WTC11 (cell line): ENCODE measurements around the gene ITPK1. TPM values are rescaled to one million over a fixed set of nuclear protein-coding genes. Genes with fewer than 3 reads are reported as not detected.
A peak's percentile ranks its signal among the peaks of the same experiment; 100 is the strongest.

Experiments used
- ATAC-seq: fragments of 200-7000 bp; cut with Tn5 transposase; 2 replicates; pipeline ENCODE4 v1.10.0; 2021; ENCODE audit warnings: mild to moderate bottlenecking, moderate library complexity
- CTCF ChIA-PET: fragments of 300-600 bp; sonication (Branson Sonifier 250); formaldehyde crosslinking; loops from one replicate; lab custom pipeline; 2021; ENCODE audit warnings: antibody characterized with exemption; lab: Charles Lee
- POLR2A ChIA-PET: fragments of 350-600 bp; sonication (Branson Sonifier 250); formaldehyde crosslinking; loops from one replicate; lab custom pipeline; 2021; ENCODE audit warnings: antibody characterized with exemption; lab: Charles Lee
- DNase-seq: peaks from one replicate; pipeline ENCODE4 v3.0.0; 2021; ENCODE audit warnings: low spot score
- H3K27ac Mint-ChIP-seq: 2 replicates; pipeline ENCODE4 v1.8.0; 2021; ENCODE audit warnings: mixed read lengths
- H3K27me3 Mint-ChIP-seq: 2 replicates; pipeline ENCODE4 v1.8.0; 2021; ENCODE audit warnings: low read depth, mild to moderate bottlenecking, moderate library complexity, mixed read lengths
- H3K36me3 Mint-ChIP-seq: 2 replicates; pipeline ENCODE4 v1.8.0; 2021; ENCODE audit warnings: mixed read lengths
- H3K4me1 Mint-ChIP-seq: 2 replicates; pipeline ENCODE4 v1.8.0; 2022; ENCODE audit warnings: mixed read lengths
- H3K4me3 Mint-ChIP-seq: 2 replicates; pipeline ENCODE4 v1.8.0; 2021; ENCODE audit warnings: mild to moderate bottlenecking, moderate library complexity, mixed read lengths
- H3K9me3 Mint-ChIP-seq: 2 replicates; pipeline ENCODE4 v1.8.0; 2021; ENCODE audit warnings: mixed read lengths
- AFF4 ChIP-seq: sonication (generic); formaldehyde crosslinking; IDR thresholded peaks from 2 replicates; pipeline ENCODE4 v1.8.1; 2023; ENCODE audit warnings: mild to moderate bottlenecking, missing genetic modification reagents, borderline replicate concordance
- ARID4B ChIP-seq: sonication (generic); formaldehyde crosslinking; IDR thresholded peaks from 2 replicates; pipeline ENCODE4 v1.8.0; 2023; ENCODE audit warnings: missing genetic modification reagents, mild to moderate bottlenecking, borderline replicate concordance
- ATF1 ChIP-seq: sonication (generic); formaldehyde crosslinking; IDR thresholded peaks from 2 replicates; pipeline ENCODE4 v1.8.1; 2023; ENCODE audit warnings: mild to moderate bottlenecking, moderate library complexity, missing genetic modification reagents
- CBFB ChIP-seq: sonication (generic); formaldehyde crosslinking; IDR thresholded peaks from 2 replicates; pipeline ENCODE4 v1.8.1; 2022; ENCODE audit warnings: mild to moderate bottlenecking, low read depth, missing genetic modification reagents
- CREM ChIP-seq: sonication (generic); formaldehyde crosslinking; IDR thresholded peaks from 2 replicates; pipeline ENCODE4 v1.8.1; 2022; ENCODE audit warnings: mild to moderate bottlenecking, missing genetic modification reagents, moderate library complexity
- EMX1 ChIP-seq: fragments of 250-450 bp; sonication (Bioruptor Pico); IDR thresholded peaks from 2 replicates; pipeline ENCODE4 v1.8.0; 2021; ENCODE audit warnings: mild to moderate bottlenecking
- ETV6 ChIP-seq: sonication (generic); formaldehyde crosslinking; IDR thresholded peaks from 2 replicates; pipeline ENCODE4 v1.8.1; 2022; ENCODE audit warnings: mild to moderate bottlenecking, missing genetic modification reagents
- JUN ChIP-seq: sonication (generic); formaldehyde crosslinking; IDR thresholded peaks from 2 replicates; pipeline ENCODE4 v1.8.0; 2023; ENCODE audit warnings: mild to moderate bottlenecking, missing genetic modification reagents
- KAT7 ChIP-seq: sonication (generic); formaldehyde crosslinking; IDR thresholded peaks from 2 replicates; pipeline ENCODE4 v1.8.1; 2023; ENCODE audit warnings: missing genetic modification reagents, mild to moderate bottlenecking, borderline replicate concordance
- MAX ChIP-seq: sonication (generic); formaldehyde crosslinking; IDR thresholded peaks from 2 replicates; pipeline ENCODE4 v1.8.0; 2022; ENCODE audit warnings: mild to moderate bottlenecking, missing genetic modification reagents
- NFATC4 ChIP-seq: fragments of 250-450 bp; sonication (Bioruptor Pico); IDR thresholded peaks from 2 replicates; pipeline ENCODE4 v1.9.0; 2021; ENCODE audit warnings: mild to moderate bottlenecking
- NR1H2 ChIP-seq: sonication (generic); formaldehyde crosslinking; IDR thresholded peaks from 2 replicates; pipeline ENCODE4 v1.9.0; 2021; ENCODE audit warnings: mild to moderate bottlenecking, moderate library complexity, missing genetic modification reagents
- NR2C2 ChIP-seq: sonication (generic); formaldehyde crosslinking; IDR thresholded peaks from 2 replicates; pipeline ENCODE4 v1.8.0; 2022; ENCODE audit warnings: mild to moderate bottlenecking, missing genetic modification reagents
- OVOL2 ChIP-seq: fragments of 250-450 bp; sonication (Bioruptor Pico); IDR thresholded peaks from 2 replicates; pipeline ENCODE4 v1.9.0; 2021; ENCODE audit warnings: mild to moderate bottlenecking, borderline replicate concordance
- USF1 ChIP-seq: sonication (generic); formaldehyde crosslinking; IDR thresholded peaks from 2 replicates; pipeline ENCODE4 v1.8.0; 2022; ENCODE audit warnings: mild to moderate bottlenecking, missing genetic modification reagents
- ZBTB21 ChIP-seq: sonication (generic); formaldehyde crosslinking; IDR thresholded peaks from 2 replicates; pipeline ENCODE4 v1.8.1; 2023; ENCODE audit warnings: mild to moderate bottlenecking, missing genetic modification reagents, borderline replicate concordance
- ZNF138 ChIP-seq: sonication (generic); formaldehyde crosslinking; conservative IDR thresholded peaks from 2 replicates; pipeline ENCODE4 v1.8.1; 2022; ENCODE audit warnings: mild to moderate bottlenecking, moderate library complexity, missing genetic modification reagents
- ZNF232 ChIP-seq: sonication (generic); formaldehyde crosslinking; IDR thresholded peaks from 2 replicates; pipeline ENCODE4 v1.8.0; 2022; ENCODE audit warnings: mild to moderate bottlenecking, missing genetic modification reagents
- ZNF263 ChIP-seq: sonication (generic); formaldehyde crosslinking; IDR thresholded peaks from 2 replicates; pipeline ENCODE4 v1.8.1; 2022; ENCODE audit warnings: low read depth, mild to moderate bottlenecking, moderate library complexity, missing genetic modification reagents
- ZNF317 ChIP-seq: sonication (generic); formaldehyde crosslinking; IDR thresholded peaks from 2 replicates; pipeline ENCODE4 v1.8.1; 2023; ENCODE audit warnings: low read depth, mild to moderate bottlenecking, moderate library complexity, missing genetic modification reagents, borderline replicate concordance
- ZNF423 ChIP-seq: fragments of 250-450 bp; sonication (Bioruptor Pico); IDR thresholded peaks from 2 replicates; pipeline ENCODE4 v2.1.2; 2022; ENCODE audit warnings: mild to moderate bottlenecking, moderate library complexity
- total RNA-seq: library from RNA; stranded (reverse); gene quantifications from 3 replicates; pipeline ENCODE4 v1.2.3, GENCODE V29; 2021

The ITPK1 gene
- total RNA-seq, 1 experiment from 2014 or later: 144 TPM

DNA sequence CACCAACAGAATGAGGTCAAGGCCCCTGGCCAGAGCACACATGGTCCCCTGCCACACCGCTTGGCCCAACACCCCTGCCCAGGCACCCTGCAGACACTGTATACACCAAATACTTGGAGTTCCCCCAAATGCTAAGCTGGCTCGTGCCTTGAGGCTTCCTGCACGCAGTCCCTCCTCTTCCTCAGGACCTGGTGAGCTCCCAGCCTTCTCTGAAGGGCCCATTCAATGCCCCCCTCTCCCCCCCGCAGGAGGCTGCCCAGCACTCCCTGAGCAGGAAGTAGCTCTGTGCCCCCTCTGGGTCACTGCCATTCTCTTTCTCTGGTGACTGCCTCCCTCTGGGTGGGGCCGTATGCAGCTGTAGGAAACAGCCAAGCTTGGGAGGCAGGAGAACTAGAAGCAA, 75.3 kb downstream of the ITPK1 start (continued):
- TF ChIP-seq KAT7 (CRISPR knock-in tag) (no peak), NR1H2 (CRISPR knock-in tag) (no peak)

DNA sequence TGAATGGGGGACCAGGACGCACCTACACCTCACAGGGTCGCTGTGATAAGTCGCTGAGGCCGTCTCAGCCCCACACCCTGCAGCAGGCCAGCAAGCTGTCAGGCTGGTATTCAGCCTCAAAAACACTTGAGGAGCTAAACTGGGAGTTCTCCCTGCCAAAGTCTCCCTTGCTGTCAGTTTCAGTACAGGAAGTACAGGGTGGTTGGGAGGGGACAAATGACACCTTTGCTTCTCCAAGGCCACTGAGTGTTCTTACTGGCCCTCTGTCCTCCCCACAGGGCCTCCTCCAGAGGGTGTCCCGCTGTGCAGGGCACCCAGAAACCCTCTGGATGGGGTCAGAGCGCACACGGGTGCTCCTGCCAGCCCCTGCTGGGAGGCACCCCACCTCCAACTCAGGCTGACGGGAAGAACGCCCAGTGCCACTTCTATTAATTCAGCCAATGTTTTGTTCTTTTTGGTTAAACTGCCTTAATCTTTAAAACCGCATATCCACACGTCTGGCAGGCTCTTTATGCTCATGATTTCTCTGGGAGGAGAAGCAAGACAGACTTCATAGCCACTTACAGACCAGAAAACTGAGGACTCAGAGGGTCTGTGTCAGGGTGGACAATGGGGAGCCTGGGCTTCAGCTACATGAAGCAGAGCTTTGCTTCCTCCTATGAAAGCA, 75.9 kb downstream of the ITPK1 start:
- POLR2A ChIA-PET: no interaction called here
- TF ChIP-seq CREM (CRISPR knock-in tag): no peak
- TF ChIP-seq MAX (CRISPR knock-in tag): no peak
- TF ChIP-seq NR2C2: no peak
- no peak for TF ChIP-seq ZNF138
- no peak for TF ChIP-seq EMX1 (CRISPR knock-in tag)
- no peak for TF ChIP-seq USF1 (CRISPR knock-in tag)
- no peak for TF ChIP-seq ETV6
- H3K27ac Mint-ChIP-seq: no peak overlapping the region
- no peaks in the 10 kb centered on the region for H3K27me3 Mint-ChIP-seq
- CTCF ChIA-PET: interaction anchor here (1.1 to 3.0 kb wide), 4 partner anchors 65 to 139 kb away, joined by 4 to 18 read pairs (median 8); no protein-coding TSS in a partner anchor
- no peaks in the 10 kb centered on the region for H3K9me3 Mint-ChIP-seq
- ATAC-seq (no peak), DNase-seq (no peak)
- no peaks in the 10 kb centered on the region for H3K36me3 Mint-ChIP-seq
- H3K4me1 Mint-ChIP-seq: peaks cover 86% of the 10 kb centered on the region
- no peak overlapping the region for H3K4me3 Mint-ChIP-seq

- Mint-ChIP-seq H3K9me3 (no peaks in the 10 kb centered on the region), H3K36me3 (no peaks in the 10 kb centered on the region), H3K4me1 (peaks cover 82% of the 10 kb centered on the region), H3K27me3 (no peaks in the 10 kb centered on the region), H3K4me3 (no peak overlapping the region), H3K27ac (peak overlapping the region; percentile 62)
- ATAC-seq (no peak), DNase-seq (no peak)
- CTCF ChIA-PET: interaction anchor here (0.7 to 2.1 kb wide), 5 partner anchors 23 to 86 kb away, joined by 3 to 12 read pairs (median 3); no protein-coding TSS in a partner anchor
- TF ChIP-seq ZNF423 (CRISPR knock-in tag): peak; percentile 95
- TF ChIP-seq ZNF317 (CRISPR knock-in tag): no peak
- POLR2A ChIA-PET: no interaction called here
Measured at GRCh38 chr14:93037351-93037750, 78.4 kb downstream of the ITPK1 start.

DNA sequence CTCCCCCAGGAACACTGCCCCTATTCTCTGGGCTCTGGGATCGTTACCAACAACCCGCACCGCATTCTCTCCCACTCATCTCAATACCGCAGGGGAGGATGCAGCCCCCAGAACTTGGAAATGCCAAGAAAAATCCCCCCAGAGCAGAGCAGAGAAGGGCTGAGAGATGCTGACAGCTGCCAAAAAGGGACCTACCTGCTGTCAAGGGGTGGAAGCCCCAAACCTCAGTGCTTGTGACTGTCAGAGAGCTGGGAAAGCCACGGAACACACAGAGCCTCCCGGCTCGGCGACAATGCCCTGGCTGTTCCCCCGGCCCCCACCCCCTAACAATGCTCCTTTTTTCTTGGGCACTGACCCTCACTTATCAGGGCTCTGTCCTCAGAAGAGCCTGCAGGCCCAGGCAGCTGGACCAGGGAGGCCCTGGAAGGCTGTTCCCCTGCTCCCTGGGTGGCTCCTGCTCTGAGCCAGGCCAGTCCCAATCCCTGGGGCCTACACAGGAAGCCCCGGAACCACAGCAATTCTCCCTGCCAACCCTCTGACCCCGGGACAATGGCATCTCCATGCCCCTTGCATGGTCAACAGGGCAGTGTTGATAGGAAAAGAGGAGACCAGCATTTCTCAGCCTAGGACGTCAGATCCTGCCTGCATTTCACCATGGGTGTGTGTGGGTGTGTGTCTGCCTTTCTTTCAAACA, 78.9 kb downstream of the ITPK1 start:
- Mint-ChIP-seq H3K27ac (peak overlapping the region; percentile 62), H3K9me3 (no peaks in the 10 kb centered on the region), H3K4me1 (peaks cover 80% of the 10 kb centered on the region), H3K36me3 (no peaks in the 10 kb centered on the region), H3K4me3 (no peak overlapping the region), H3K27me3 (no peaks in the 10 kb centered on the region)
- DNase-seq (no peak), ATAC-seq (no peak)
- ChIA-PET POLR2A (no interaction called here), CTCF (interaction anchor here (0.7 to 2.1 kb wide), 5 partner anchors 24 to 85 kb away, joined by 3 to 12 read pairs (median 3); no protein-coding TSS in a partner anchor)
- TF ChIP-seq CBFB (CRISPR knock-in tag) (no peak), JUN (CRISPR knock-in tag) (no peak), OVOL2 (CRISPR knock-in tag) (no peak), ARID4B (CRISPR knock-in tag) (no peak), ZBTB21 (CRISPR knock-in tag) (no peak), ATF1 (CRISPR knock-in tag) (no peak), NFATC4 (no peak), NR1H2 (CRISPR knock-in tag) (no peak), AFF4 (CRISPR knock-in tag) (no peak), ZNF232 (CRISPR knock-in tag) (no peak), ZNF263 (no peak)
